HepG2 (cell line): ENCODE data around the gene SKA2. TPM values are rescaled to one million over a fixed set of nuclear protein-coding genes. Genes with fewer than 3 reads are reported as not detected.

Source experiments
- ATAC-seq: fragments of 200-7000 bp; cut with Tn5 transposase; 3 replicates; pipeline ENCODE4 v1.9.1; 2020; ENCODE audit warnings: mild to moderate bottlenecking, moderate library complexity
- BruUV-seq: library from RNA; stranded (reverse); fragments of 400-500 nt; replicated peaks from 2 replicates; lab custom pipeline; 2021; lab: Mats Ljungman, UMichigan
- CTCF ChIA-PET: fragments of 300-600 bp; formaldehyde crosslinking; extraction: SDS; loops from one replicate; lab custom pipeline; 2021; ENCODE audit warnings: low total read pairs, inconsistent platforms, low intra/inter-chr PET ratio; lab: Yijun Ruan, JAX
- POLR2A ChIA-PET: fragments of 350-600 bp; sonication (Branson Sonifier 250); formaldehyde crosslinking; loops from one replicate; lab custom pipeline; 2020; ENCODE audit warnings: antibody characterized with exemption, inconsistent platforms; lab: Yijun Ruan, JAX
- DNase-seq: peaks from one replicate; pipeline ENCODE4 v3.0.0-alpha.2; 2015; ENCODE audit warnings: low spot score
- FAIRE-seq: peaks from 3 replicates; lab custom pipeline; 2011; peaks lifted over from hg19 to GRCh38; lab: Jason Lieb, UNC
- H2AFZ ChIP-seq: one replicate; pipeline ENCODE4 v1.6.1; 2011; ENCODE audit warnings: low read length, inconsistent platforms
- H3K27ac ChIP-seq: fragments of 300-600 bp; 3 replicates; pipeline ENCODE4 v1.8.0; 2011; ENCODE audit warnings: mixed run types, mild to moderate bottlenecking, mixed read lengths, low read length, inconsistent platforms; ENCODE audit not compliant: insufficient read depth; ENCODE audit errors: extremely low read length
- H3K27me3 ChIP-seq, 2 experiments: fragments of 200-600 bp in 1 of 2; 2 replicates in 1 of 2; 3 replicates in 1 of 2; pipeline versions ENCODE4 v1.6.0 to v1.8.0; 2011; ENCODE audit warnings: low read length in 2 of 2, mild to moderate bottlenecking in 2 of 2, moderate library complexity in 2 of 2, inconsistent platforms in 1 of 2; ENCODE audit not compliant: insufficient read depth in 2 of 2, control insufficient read depth in 1 of 2
- H3K36me3 ChIP-seq, 2 experiments: fragments of 200-600 bp in 1 of 2; replicated peaks in 1 of 2; 2 replicates in 1 of 2; 3 replicates in 1 of 2; pipeline versions ENCODE4 v1.5.1 to v1.8.0; 2011; ENCODE audit warnings: low read length in 2 of 2, inconsistent platforms in 1 of 2; ENCODE audit not compliant: insufficient read depth in 2 of 2, control insufficient read depth in 1 of 2
- H3K4me1 ChIP-seq: 2 replicates; pipeline ENCODE4 v1.5.1; 2012; ENCODE audit warnings: low read length, inconsistent platforms; ENCODE audit not compliant: insufficient read depth
- H3K4me2 ChIP-seq: 2 replicates; pipeline ENCODE4 v1.6.0; 2011; ENCODE audit warnings: low read depth, low read length, inconsistent platforms
- H3K4me3 ChIP-seq, 3 experiments: fragments of 200-600 bp in 1 of 3; sonication (generic), shearing (Covaris generic) in 1 of 3; replicated peaks in 1 of 3; 2 replicates each; pipeline ENCODE4 v1.5.1; 2011 to 2016; ENCODE audit warnings: low read length in 3 of 3, inconsistent platforms in 2 of 3, low read depth in 2 of 3, mild to moderate bottlenecking in 2 of 3, control low read depth in 1 of 3, mixed read lengths in 1 of 3; ENCODE audit not compliant: insufficient read depth in 1 of 3
- H3K79me2 ChIP-seq: one replicate; pipeline ENCODE4 v1.6.1; 2011; ENCODE audit warnings: low read length, inconsistent platforms; ENCODE audit not compliant: insufficient read depth
- H3K9ac ChIP-seq: 2 replicates; pipeline ENCODE4 v1.6.0; 2011; ENCODE audit warnings: mild to moderate bottlenecking, low read depth, low read length, inconsistent platforms; ENCODE audit not compliant: insufficient read depth
- H3K9me3 ChIP-seq: 2 replicates; pipeline ENCODE4 v1.5.1; 2012; ENCODE audit warnings: mild to moderate bottlenecking, low read length
- H4K20me1 ChIP-seq: 2 replicates; pipeline ENCODE4 v1.6.0; 2011; ENCODE audit warnings: inconsistent platforms, mild to moderate bottlenecking, low read length, moderate library complexity; ENCODE audit not compliant: insufficient read depth
- HNRNPK ChIP-seq: fragments of 200-400 bp; formaldehyde crosslinking; IDR thresholded peaks from 2 replicates; pipeline ENCODE4 v1.6.1; 2018; ENCODE audit warnings: low read length, low read depth, moderate library complexity, mild to moderate bottlenecking; ENCODE audit not compliant: poor library complexity, severe bottlenecking
- MATR3 ChIP-seq: sonication (generic); formaldehyde crosslinking; IDR thresholded peaks from 2 replicates; pipeline ENCODE4 v1.4.0; 2020; ENCODE audit warnings: missing genetic modification reagents
- MEF2D ChIP-seq: sonication (generic); formaldehyde crosslinking; IDR thresholded peaks from 2 replicates; pipeline ENCODE4 v1.5.1; 2020; ENCODE audit warnings: mild to moderate bottlenecking, missing genetic modification reagents
- MLXIP ChIP-seq: sonication (generic); formaldehyde crosslinking; IDR thresholded peaks from 2 replicates; pipeline ENCODE4 v1.9.0; 2021; ENCODE audit warnings: missing genetic modification reagents, borderline replicate concordance
- SP140L ChIP-seq: sonication (generic); formaldehyde crosslinking; IDR thresholded peaks from 2 replicates; pipeline ENCODE4 v1.4.0; 2020; ENCODE audit warnings: missing genetic modification reagents, borderline replicate concordance
- ZNF12 ChIP-seq: sonication (generic); formaldehyde crosslinking; IDR thresholded peaks from 2 replicates; pipeline ENCODE4 v1.5.0; 2020; ENCODE audit warnings: missing genetic modification reagents
- ZNF253 ChIP-seq: sonication (generic); formaldehyde crosslinking; IDR thresholded peaks from 2 replicates; pipeline ENCODE4 v1.8.0; 2022; ENCODE audit warnings: mild to moderate bottlenecking, missing genetic modification reagents, borderline replicate concordance
- ZSCAN22 ChIP-seq: sonication (generic); formaldehyde crosslinking; IDR thresholded peaks from 2 replicates; pipeline ENCODE4 v1.4.0; 2020; ENCODE audit warnings: mild to moderate bottlenecking, missing genetic modification reagents
- WGBS: methylation state at CpG from one replicate; pipeline ENCODE4 v1.1.6; 2017; ENCODE audit warnings: low lambda C conversion rate; 5-methylcytosine and 5-hydroxymethylcytosine counted together
- in situ Hi-C: cut with HindIII; loops from 2 replicates; pipeline ENCODE4 v1.10.0; 2017; ENCODE audit warnings: low pct_unique_long_range_greater_than_20kb; ENCODE audit not compliant: extremely low pct_ligation_motif_present
- intact Hi-C: fragments of 100-400 bp; cut with micrococcal nuclease; formaldehyde crosslinking; loops from one replicate; pipeline ENCODE4 v1.10.0; 2022; ENCODE audit not compliant: unreplicated experiment
- polyA plus RNA-seq, 8 experiments: library from polyadenylated mRNA; depleted of rRNA in 3 of 8; stranded (reverse) in 7 of 8; unstranded in 1 of 8; fragments of >200 nt; fragmentation: Illumina TruSeq in 4 of 8; extraction: Trizol in 4 of 8; gene quantifications; 2 replicates each; pipeline versions ENCODE4 v1.2.1 to v1.2.3, GENCODE V29; 2011 to 2016; ENCODE audit warnings: low read depth in 4 of 8, missing spikeins in 1 of 8, mixed read lengths in 1 of 8; ENCODE audit not compliant: insufficient read depth in 1 of 8
- total RNA-seq, 5 experiments: library from RNA; depleted of rRNA; stranded (reverse); fragments of >200 nt; fragmentation: Illumina TruSeq; extraction: Trizol; gene quantifications; 2 replicates each; pipeline ENCODE4 v1.2.3, GENCODE V29; 2016; ENCODE audit warnings: low read depth in 1 of 5
- TF ChIP-seq, protein P1 (sequence below): sonication (generic); formaldehyde crosslinking; IDR thresholded peaks from 2 replicates; pipeline ENCODE4 v1.4.0; 2020; ENCODE audit warnings: missing genetic modification reagents

Gene SKA2
- total and polyA plus RNA-seq, 2 of the 13 experiments (the other 11 are each of a cell fraction or from before 2014, with no cell fraction given), result 18.6 to 91.8 TPM

DNA sequence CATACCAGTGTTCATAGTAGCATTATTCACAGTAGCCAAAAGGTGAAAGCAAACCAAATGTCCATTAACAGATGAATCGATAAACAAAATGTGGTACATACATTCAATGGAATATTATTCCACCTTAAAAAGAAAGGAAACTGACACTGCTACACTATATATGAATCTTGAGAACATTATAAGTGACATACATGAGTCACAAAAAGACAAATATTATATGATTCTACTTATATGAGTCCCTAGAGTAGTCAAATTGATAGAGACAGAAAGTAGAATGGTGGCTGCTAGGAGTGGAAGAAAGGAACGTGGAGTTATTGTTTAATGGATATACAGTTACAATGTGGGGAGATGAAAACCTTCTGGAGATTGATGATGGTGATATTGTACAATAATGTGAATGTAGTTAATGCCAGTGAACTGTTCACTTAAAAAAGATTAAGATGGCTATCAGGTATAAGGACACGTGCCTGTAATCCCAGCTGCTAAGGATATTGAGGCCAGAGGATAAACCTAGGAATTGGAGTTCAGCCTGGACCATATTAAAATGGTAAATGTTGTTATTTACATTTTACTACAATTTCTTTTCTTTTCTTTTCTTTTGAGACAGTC lies 28.1 kb downstream of the SKA2 start:
- Histone ChIP-seq H3K79me2 (peaks cover 8% of the 10 kb centered on the region), H4K20me1 (no peaks in the 10 kb centered on the region), H2AFZ (no peak overlapping the region), H3K27ac (no peak overlapping the region), H3K4me3 (no peak overlapping the region), H3K36me3 (peaks cover 7 to 38% of the 10 kb centered on the region in 2 experiments), H3K27me3 (no peaks in the 10 kb centered on the region), H3K4me1 (no peaks in the 10 kb centered on the region), H3K9ac (no peak overlapping the region), H3K4me2 (no peak overlapping the region), H3K9me3 (no peaks in the 10 kb centered on the region)
- intact Hi-C loops (no loop called here), in situ Hi-C loops (no loop called here)
- DNase-seq, result no peak
- 97% methylated on average over 3 of the region's 3 CpGs for WGBS
- TF ChIP-seq, protein P1, sequence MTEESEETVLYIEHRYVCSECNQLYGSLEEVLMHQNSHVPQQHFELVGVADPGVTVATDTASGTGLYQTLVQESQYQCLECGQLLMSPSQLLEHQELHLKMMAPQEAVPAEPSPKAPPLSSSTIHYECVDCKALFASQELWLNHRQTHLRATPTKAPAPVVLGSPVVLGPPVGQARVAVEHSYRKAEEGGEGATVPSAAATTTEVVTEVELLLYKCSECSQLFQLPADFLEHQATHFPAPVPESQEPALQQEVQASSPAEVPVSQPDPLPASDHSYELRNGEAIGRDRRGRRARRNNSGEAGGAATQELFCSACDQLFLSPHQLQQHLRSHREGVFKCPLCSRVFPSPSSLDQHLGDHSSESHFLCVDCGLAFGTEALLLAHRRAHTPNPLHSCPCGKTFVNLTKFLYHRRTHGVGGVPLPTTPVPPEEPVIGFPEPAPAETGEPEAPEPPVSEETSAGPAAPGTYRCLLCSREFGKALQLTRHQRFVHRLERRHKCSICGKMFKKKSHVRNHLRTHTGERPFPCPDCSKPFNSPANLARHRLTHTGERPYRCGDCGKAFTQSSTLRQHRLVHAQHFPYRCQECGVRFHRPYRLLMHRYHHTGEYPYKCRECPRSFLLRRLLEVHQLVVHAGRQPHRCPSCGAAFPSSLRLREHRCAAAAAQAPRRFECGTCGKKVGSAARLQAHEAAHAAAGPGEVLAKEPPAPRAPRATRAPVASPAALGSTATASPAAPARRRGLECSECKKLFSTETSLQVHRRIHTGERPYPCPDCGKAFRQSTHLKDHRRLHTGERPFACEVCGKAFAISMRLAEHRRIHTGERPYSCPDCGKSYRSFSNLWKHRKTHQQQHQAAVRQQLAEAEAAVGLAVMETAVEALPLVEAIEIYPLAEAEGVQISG (CRISPR knock-in tag), result no peak
- CTCF ChIA-PET, result no interaction called here
- no peak for FAIRE-seq
- BruUV-seq, result no TSS peak
- POLR2A ChIA-PET, result no interaction called here
- no peak for ATAC-seq

GRCh38 chr17:59124665-59125064 lies 30.3 kb downstream of the SKA2 start:
- Histone ChIP-seq H3K27me3 (no peaks in the 10 kb centered on the region), H3K9me3 (no peaks in the 10 kb centered on the region), H4K20me1 (no peaks in the 10 kb centered on the region), H3K9ac (no peak overlapping the region), H3K79me2 (no peaks in the 10 kb centered on the region), H3K4me3 (no peak overlapping the region), H3K36me3 (peaks cover 4 to 43% of the 10 kb centered on the region in 2 experiments), H3K4me1 (no peaks in the 10 kb centered on the region), H3K4me2 (no peak overlapping the region), H2AFZ (no peak overlapping the region), H3K27ac (no peak overlapping the region)
- CTCF ChIA-PET, result no interaction called here
- POLR2A ChIA-PET, result no interaction called here
- no TSS peak for BruUV-seq
- in situ Hi-C loops (no loop called here), intact Hi-C loops (no loop called here)
- FAIRE-seq (no peak), ATAC-seq (no peak), DNase-seq (no peak)
- 98% methylated on average over 6 of the region's 6 CpGs for WGBS
- TF ChIP-seq MEF2D (CRISPR knock-in tag) (no peak), MLXIP (CRISPR knock-in tag) (no peak), ZNF12 (CRISPR knock-in tag) (no peak), MATR3 (CRISPR knock-in tag) (no peak), ZSCAN22 (CRISPR knock-in tag) (no peak), SP140L (CRISPR knock-in tag) (no peak), HNRNPK (no peak), ZNF253 (no peak)
